DMS79 treated with DMSO at 0.1 percent for 48 hours (cell line): ENCODE data around the gene NELFA.
"Not testable (repeated sequence)": the region's sequence is repeated elsewhere in the genome, so short reads cannot be mapped to it uniquely, and the experiment has no call there.

Source experiments
- DNase-seq: peaks from one replicate; lab custom pipeline; 2025; lab: John Stamatoyannopoulos, UW

The NELFA gene

DNA sequence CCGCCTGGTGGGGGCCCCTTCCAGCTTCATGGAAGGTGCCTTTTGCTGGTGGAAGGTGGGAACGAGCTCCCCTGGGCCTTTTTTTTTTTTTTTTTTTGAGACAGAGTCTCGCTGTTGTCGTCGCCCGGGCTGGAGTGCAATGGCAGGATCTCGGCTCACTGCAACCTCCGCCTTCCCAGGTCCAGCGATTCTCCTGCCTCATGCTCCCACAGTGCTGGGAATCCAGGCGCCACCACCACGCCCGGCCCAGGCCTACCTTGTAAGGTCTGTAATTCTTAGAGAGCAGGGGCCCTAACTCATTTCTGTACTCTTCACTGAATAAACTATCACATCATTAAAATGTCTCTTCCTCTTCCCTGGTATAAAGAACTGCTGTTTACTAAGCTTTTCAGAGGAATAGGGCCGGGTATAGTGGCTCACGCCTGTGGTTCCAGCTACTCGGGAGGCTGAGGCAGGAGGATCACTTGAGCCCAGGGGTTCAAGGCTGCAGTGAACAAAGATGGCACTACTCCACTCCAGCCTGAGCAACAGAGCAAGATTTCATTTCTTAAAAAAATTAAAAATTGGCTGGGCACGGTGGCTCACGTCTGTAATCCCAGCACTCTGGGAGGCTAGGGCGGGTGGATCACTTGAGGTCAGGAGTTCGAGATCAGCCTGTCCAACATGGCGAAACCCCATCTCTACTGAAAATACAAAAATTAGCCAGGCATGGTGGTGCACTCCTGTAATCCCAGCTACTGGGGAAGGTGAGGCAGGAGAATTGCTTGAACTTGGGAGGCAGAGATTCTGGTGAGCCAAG lies 14.9 kb downstream of the NELFA start:
- DNase-seq: not testable (repeated sequence)

DNA sequence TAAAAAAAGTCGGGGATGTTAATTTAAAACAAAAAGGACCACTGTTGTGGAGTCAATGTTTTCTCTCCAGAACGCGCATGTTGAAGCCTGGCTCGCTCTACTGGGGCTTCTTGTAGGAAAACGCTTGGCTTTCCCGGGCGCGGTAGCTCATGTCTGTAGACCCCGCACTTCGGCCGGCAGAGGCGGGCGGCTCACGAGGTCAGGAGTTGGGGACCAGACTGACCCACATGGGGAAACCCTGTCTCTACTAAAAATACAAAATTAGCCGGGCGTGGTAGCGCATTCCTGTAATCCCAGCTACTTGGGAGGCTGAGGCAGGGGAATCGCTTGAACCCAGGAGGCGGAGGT lies 15.6 kb downstream of the NELFA start:
- no peak for DNase-seq

DNA sequence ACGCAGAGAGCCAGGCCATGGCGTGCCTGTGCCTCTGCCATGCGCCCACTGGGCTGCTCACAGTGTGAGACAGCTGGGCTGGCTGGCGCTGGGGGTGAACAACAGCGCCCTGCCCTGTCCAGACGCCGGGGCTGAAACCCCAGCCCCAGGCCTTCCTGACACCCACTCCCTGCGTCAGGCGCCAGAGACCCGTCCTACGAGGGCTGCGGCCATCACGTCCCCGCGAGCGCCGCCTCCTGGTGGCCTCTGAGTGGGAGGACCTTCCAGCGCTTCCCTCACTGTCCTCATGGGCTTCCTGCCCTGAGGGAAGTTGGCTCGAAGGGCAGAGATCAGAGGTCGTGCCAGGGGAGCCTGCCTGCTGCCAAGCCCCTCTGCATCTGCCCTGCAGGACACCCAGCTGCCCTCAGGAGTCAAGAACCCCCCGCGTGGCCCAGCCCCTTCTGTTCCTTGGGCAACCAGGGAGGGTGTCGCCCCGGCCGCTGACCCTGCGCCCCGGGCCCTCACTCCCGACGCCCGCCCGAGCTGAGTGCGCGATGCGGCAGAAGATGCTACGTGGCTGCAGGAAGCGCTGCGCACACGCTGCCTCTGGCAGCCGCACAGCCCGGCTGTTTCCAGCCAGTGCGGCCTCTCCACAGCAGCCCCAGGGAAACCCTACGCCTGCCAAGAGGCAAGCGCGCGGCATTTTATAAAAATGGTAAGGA lies 16.2 kb downstream of the NELFA start:
- no peak for DNase-seq

DNA sequence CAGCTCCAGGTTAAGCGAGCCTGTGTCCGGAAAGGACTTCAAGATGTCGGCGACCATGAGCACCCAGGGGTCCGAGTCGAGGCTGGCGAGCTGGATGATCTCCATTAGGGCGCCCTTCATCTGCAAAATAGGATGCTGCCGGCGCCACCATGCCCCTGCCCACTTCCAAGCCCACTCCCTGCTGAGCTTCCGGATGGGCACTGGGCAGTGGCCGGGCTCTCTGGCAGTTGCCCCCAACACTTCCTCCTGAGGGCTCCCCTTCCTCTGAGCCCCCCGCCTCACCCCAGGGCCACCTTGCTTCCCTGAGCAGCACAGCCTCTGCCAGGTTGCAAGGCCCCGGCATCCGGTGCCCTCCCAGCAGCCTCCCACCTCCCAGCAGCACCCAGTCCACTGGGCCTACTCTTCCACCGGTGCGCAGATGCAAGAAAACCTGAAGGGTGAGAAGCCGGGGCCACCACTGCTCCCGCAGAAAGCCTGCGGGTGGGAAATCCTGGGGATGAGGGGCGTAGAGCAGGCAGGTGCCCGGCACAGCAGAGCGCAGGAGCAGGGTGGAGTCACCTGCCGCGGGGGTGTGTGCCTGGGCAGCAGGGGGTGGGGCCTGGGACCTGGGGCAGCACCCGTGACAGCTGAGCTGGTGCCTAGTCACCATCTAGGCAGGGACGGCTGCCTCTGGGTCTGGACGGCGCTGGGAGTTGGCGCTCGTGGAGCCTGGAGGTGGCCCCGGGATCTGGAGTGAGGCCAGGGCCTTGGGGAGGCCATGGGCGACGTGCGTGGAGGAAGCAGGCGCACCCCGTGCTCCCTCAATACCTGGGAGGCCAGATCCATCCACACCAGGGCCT lies 17.0 kb downstream of the NELFA start:
- DNase-seq: no peak

DNA sequence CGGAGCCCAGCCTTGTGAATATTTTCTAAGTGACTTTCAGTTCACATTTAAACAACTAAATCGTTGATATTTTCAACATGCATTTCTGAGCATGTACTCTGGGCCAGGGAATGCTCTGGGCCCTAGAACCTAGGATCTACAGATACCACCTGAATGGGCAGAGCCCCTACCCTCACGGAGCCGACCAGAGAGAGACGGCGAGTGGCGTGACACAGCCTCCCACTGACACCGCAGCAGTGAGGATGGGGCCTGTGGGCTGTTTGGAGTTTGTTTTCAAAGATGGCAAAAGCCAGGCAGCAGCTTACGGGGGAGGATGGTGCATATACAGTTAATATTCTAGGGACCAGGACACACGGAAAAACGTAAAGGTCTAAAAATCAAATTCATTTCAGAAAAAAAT lies 17.7 kb downstream of the NELFA start:
- DNase-seq: no peak

DNA sequence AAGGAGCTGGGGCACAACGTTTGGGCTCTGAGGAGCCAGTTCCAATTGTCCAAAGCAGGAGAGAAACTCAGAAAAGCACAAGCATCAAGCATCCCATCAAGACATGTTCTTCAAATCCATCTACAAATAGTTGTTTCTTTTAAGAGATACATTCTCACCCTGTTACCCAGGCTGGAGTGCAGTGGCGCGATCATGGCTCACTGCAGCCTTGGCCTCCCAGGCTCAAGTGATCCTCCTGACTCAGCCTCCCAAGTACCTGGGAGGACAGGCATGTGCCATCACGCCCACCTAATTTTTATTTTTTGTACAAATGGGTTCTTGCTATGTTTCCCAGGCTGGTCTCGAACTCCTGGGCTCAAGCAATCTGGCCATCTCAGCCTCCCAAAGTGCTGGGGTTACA lies 18.1 kb downstream of the NELFA start:
- no peak for DNase-seq

DNA sequence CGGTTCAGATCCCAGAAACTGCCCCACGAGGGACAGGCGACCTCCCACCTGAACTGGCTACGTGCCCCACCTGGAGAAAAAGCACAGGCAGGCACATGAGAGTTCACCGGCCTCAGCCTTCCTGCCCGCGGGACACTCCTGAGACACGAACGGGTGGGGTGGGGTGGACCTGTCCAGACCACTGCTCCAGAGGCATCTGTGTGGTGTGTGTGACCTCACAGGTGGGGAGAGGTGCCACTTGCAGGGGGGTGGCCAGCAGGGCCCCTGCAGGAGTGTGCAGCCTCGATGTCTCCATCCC lies 18.5 kb downstream of the NELFA start:
- DNase-seq: no peak

DNA sequence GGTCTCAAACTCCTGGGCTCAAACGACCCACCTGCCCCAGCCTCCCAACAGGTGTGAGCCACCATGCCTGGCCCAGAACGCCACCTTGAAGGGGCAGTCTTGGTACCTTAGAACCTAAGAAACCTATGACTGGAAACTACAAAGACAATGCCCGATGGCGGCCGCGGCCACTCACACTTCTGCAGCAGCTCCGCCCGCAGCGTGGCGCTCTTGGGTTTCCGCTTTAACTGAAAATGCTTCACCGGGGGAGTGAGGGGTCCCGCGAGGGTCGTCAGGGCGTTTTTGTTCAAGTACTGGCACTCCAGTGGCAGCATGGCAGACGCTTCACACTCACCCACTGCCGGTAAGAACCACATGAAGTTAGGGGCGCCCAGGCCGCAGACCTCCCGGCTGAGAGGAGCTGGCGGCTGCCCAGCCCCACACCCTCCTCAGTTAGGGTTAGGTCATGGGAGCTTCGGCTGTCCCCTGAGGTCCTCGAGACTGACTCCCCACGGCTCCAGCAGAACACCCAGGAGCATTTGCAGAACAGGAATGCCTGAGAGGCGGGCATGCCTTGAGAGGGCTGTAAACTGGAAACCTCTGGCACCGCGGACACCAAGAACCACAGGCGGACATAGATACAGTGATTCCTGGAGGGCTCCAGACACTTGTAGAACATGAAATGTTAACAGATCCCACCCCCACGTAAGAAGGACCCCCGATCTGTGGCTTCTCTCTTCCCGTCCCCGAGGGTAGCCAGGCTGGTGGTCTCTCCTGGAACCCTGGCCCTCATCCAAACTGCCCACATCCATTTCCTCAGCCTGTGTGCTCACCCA lies 19.0 kb downstream of the NELFA start:
- no peak for DNase-seq

DNA sequence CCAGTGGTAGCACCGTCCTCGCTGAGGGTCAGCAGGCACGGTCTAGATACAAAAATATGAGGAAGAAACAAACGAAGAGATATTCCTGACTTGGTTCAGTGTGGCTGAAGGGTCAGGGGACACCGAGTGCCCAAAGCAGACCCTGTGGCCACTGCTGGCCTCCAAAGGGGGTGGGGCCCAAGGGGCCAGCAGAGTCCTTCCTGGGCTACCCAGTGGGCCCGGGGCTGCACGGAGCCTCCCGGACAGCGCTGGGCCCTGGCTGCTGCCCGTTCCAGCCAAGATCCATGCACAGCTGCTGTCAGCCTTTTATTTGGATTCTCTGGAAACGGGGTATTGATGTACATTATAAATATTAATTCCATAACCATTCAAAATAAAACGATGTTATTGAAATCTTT lies 20.4 kb downstream of the NELFA start:
- DNase-seq: no peak

DNA sequence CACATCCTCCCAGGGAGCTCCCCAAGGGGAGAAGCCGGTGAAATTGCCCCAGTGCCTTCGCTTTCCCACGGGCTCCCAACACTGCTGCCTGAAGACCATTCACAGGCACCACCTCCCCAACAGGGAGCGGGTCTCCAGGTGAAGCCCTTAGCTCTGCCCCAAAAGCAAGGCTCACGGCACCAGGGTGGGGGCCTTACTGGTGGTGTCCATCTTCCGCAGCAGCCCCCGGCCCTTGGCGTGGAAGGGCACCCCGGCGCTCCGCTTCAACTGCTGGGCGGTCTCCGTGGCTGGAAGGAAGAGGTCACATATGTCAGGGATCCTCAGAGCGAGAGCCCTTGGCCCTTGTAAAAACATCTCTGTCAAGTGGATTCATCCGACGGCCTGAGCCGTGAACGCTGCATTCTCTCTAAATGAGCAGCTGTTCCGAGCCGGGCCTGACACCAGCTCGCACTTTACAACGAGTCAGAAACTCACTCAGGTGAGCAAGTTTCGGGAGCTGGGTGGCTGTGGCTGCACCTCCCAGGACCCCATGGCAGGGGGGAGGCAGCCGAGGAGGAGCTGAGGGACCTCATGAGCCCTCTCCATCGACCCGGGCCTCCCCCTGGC lies 20.9 kb downstream of the NELFA start:
- DNase-seq: no peak

DNA sequence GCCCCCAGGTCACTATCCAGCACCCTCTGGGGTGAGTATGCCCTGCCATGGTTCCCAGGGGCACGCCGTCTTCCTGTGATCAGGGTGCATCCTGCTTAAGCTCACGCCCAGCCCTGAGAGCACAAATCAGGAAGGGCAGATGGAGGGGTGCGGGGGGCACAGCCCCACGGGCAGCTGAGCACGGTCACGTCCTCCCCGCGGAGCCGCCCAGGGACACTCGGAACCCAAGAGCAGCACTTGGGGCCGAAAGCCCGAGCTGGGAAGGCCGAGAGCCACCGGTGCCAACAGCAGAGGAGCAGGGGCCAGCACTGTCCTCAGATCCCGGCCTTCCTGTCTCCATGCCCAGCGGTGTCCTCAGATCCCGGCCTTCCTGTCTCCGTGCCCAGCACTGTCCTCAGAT lies 21.5 kb downstream of the NELFA start:
- DNase-seq: no peak

DNA sequence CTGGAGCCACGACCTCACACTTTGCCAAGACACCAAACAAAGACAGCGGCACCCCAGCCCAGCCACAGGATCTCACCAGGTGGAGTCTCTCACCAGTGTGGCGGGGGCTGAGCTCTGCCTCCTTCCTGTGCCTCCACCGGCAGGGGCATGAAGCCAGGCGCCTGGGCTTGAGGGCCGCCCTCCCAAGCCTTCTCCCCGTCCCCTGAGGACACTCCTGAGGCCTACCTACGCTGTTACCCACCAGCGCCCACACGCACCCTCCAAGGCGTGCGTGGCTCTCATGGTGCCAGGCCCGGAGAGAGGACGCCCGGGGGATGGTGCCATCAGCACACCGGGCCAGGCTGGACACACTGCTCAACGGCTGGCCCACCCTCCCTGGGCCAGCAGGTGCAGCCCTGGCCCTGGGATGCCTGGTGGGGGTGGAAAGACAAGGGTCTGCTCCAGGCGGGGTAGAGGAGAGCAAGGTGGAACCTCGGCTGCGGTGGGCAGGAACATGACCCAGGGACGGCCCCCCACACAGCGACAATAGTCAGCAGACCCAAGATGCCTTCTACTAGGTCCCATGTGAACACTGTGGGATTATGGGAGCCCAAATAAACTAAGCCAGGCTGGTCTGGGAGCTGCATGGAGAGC lies 22.1 kb downstream of the NELFA start:
- no peak for DNase-seq

DNA sequence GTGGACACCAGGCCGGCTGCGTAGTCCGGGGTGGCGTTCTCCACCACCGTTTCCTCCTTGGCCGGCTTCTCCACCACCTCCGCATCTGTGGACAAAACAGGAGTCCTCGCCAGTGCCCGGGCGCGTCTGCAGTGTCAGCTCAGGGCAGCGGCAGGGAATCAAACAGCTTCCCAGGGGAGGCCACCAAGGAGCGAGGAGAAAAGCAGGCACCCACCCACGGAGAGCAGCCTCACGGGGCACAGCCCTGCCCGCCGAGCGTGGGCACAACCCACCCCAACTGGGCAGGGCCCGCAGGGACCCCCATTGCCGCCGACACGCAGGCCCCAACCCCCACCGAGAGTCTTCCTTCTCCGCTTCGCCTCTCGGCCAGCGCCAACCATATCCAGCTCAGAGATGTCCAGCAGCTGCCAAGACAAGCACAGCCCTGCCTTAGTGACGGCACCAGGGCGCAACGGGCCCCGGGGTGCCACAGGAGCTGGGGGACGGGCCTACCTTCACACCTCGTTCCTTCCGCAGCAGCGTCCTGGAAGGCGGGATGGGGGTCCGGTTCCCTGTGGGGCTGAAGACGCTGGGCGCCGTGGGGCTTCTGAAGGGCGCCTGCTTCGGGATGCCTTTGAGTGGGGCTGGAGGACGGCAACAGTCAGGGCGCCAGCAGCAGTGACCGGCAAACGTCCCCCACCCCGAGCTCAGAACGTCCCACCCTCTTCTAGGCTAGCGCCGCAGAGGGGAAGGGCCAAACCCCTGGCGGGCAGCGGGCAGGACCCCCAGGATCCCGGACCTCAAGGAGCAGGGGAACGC lies 22.8 kb downstream of the NELFA start:
- no peak for DNase-seq

DNA sequence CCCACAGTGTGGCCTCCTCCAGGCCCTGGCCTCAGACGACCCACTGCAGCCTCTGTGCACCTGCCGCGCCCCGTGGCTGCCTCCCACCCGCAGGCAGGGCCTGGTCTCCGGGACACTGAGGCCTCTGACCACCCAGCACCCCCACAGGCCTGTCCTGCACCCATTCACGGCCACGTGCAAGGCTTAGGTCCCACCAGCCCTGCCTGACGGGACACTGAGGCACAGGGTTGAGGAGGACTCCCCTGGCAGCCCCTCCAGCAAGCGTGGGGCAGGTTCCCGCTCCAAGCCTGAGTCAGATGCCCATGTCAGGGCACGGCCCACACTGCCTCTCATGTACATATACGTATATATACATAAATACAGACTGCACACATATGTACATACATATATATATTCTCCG lies 23.5 kb downstream of the NELFA start:
- no peak for DNase-seq

DNA sequence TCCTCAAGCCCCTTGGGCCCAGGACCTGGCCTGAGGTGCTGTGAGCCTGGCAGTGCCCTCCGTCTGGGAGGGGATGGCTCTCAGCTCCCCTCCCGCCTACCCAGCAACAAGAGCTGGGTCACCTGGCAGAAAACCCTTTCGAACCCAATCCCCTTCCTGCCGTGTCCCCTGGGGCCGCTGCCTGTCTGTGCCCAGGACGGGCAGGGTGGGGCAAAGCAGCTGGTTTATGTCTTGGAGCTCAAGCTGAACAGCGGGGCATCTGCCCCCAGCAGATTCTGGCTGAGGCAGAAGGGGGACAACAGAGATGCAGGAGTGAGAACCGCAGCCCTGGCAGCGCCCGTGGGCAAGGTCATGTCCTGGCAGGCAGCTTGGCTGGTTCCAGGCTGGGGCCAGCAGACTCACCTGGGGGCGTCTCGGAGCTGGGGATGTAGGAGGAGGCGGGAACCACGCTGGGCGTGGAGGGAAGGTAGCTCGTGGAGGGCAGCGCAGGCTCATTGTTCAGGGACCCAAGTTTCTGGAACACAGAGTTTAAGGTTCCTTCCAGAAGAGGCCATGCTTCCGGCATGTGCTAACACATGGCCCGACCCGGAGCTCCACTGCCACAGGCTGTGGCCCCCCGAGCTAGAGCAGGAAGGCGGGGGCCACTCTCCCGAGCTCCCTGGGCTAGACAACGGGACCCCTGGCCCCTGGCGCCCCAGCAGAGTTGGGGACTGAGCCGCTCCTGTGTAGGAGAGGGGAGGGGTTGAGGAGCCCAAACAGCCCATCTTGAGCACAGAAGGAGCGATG lies 24.2 kb downstream of the NELFA start:
- DNase-seq: no peak

DNA sequence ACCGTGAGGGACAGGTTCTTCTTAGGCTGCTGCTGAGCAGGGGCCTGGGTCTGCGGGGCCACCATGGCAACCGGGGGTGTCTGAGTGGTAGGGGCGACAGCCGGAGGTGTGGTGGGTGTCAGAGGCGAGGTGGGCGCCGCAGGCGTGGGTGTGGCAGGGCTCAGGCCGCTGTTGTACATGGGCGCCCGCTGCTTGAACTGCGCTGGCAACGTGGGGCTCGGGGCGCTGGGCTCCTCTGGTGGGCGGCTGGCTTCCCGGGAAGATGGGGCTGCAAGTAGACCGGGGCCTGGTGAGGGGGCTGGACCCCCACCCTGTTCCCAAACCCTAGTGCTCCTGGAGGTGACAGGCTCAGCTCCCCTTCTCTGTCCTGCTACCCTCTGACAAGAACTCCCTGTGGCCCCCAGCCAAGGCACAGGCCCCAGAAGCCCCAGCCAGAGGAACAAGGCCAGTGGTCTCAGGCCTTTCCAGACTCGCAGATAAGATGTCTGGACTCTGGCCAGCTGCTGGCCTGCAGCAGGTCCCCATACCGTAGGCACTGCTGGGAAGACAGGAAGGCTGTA lies 24.8 kb downstream of the NELFA start:
- no peak for DNase-seq

DNA sequence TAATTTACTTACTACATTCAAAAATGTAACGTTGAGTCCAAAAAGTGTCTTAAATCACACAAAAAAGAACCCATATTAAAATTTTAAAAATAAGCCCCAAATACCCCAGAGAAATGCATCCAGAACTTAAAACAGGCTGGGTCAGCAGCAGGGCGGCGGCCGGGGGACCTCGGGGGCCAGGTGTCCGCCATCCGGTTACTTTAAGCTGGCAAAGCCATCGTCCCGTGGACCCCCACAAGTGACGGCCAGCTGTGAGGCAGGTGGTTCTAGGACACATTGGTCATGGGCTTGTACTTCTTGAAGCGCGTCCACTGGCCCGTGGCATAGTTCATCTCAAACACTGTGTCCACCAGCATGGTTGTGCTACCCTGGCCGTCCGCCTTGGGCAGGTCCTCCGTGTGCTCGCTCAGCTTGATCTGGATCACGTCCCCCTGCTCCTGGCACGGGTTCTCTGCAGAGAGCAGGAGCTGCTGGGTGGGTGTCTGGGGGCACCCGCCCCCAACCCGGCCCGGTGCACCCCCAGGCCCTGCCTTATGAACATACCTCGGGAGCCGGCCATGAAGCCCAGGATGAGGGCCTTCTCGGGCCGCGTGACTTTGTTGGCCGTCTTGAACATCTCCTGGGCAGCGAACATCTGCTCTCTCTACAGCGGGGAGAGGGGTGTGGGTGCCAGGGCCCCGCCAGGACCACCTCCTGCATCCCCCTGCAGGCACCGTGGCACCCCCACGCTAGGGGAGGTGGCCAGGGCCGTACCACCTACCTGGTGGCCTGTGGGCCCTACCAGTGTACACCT lies 25.5 kb downstream of the NELFA start:
- no peak for DNase-seq
